ENCODE results near the gene NDUFV1. TPM values are rescaled to one million over a fixed set of nuclear protein-coding genes. Genes with fewer than 3 reads are reported as not detected.

The NDUFV1 gene
- total and polyA plus RNA-seq, 12 donors: 295 to 712 (median 613) TPM

- no peak for ATAC-seq
- 66 to 68% methylated on average over 11 of the region's 11 CpGs for WGBS, 2 donors
Observed at GRCh38 chr11:67605231-67606011, 1.3 kb upstream of the NDUFV1 start.

GRCh38 chr11:67606093-67606491, 644 bp upstream of the NDUFV1 start:
- no peak for TF ChIP-seq CTCF (IDR thresholded peaks at IDR 0.05)
- peaks cover 0 to 8% (median 0%) of the 10 kb centered on the region in 7 donors for H3K27me3 ChIP-seq
- H3K36me3 ChIP-seq: peaks cover 0 to 29% (median 23%) of the 10 kb centered on the region in 9 donors
- H3K9me3 ChIP-seq: no peaks in the 10 kb centered on the region
- WGBS, 2 donors: 28 to 33% methylated on average over 17 of the region's 17 CpGs
- H3K4me1 ChIP-seq: peaks cover 12 to 27% (median 20%) of the 10 kb centered on the region in 9 donors
- DNase-seq (no peak), ATAC-seq (peak in 7 of 8 donors; percentile 25 to 58 (median 39))
- H3K4me3 ChIP-seq: peak overlapping the region; percentile 85 to 100 (median 92)
- intact Hi-C loops (cut with DNase I): loop anchor here in 3 of 10 donors (1.0 to 5.0 kb wide), 3 partner anchors 23 to 34 kb away; partner anchors contain the start of gene GSTP1 (in 2 of the 3)
- H3K27ac ChIP-seq: peak overlapping the region; percentile 63 to 97 (median 91)

More at GRCh38 chr11:67605231-67606011, 1.3 kb upstream of the NDUFV1 start:
- H3K27me3 ChIP-seq: peaks cover 0 to 10% (median 0%) of the 10 kb centered on the region in 7 donors
- no peaks in the 10 kb centered on the region for H3K9me3 ChIP-seq
- no peak for DNase-seq
- H3K4me3 ChIP-seq: no peak overlapping the region
- intact Hi-C loops (cut with DNase I): loop anchor here in 3 of 10 donors (1.0 to 5.0 kb wide), 3 partner anchors 22 to 33 kb away; partner anchors contain the start of gene GSTP1 (in 2 of the 3)
- H3K4me1 ChIP-seq: peaks cover 12 to 27% (median 20%) of the 10 kb centered on the region in 9 donors
- peaks cover 0 to 22% (median 16%) of the 10 kb centered on the region in 9 donors for H3K36me3 ChIP-seq
- H3K27ac ChIP-seq: peak overlapping the region in 4 of 10 donors; percentile 91 to 97 (median 93)
- no peak for TF ChIP-seq CTCF (IDR thresholded peaks at IDR 0.05)

GRCh38 chr11:67607507-67607906, 771 bp downstream of the NDUFV1 start:
- intact Hi-C loops (cut with DNase I): loop anchor here in 2 of 10 donors (2.0 to 5.0 kb wide), 2 partner anchors 23 to 35 kb away; no protein-coding TSS in a partner anchor
- ATAC-seq: no peak
- 43 to 50% methylated on average over 9 of the region's 9 CpGs for WGBS, 2 donors

More at GRCh38 chr11:67607507-67607906, 771 bp downstream of the NDUFV1 start:
- peak overlapping the region in 9 of 10 donors; percentile 89 to 97 (median 92) for H3K27ac ChIP-seq
- peaks cover 0 to 43% (median 37%) of the 10 kb centered on the region in 9 donors for H3K36me3 ChIP-seq
- H3K4me3 ChIP-seq: peak overlapping the region; percentile 85 to 100 (median 92)
- no peak for TF ChIP-seq CTCF (IDR thresholded peaks at IDR 0.05)
- peaks cover 12 to 27% (median 20%) of the 10 kb centered on the region in 9 donors for H3K4me1 ChIP-seq
- DNase-seq: no peak
- no peaks in the 10 kb centered on the region for H3K27me3 ChIP-seq
- H3K9me3 ChIP-seq: no peaks in the 10 kb centered on the region
